DND-41 (cell line): ENCODE data around the gene ATG13.

ENCODE experiments used
- ATAC-seq: fragments of 200-7000 bp; cut with Tn5 transposase; 3 replicates; pipeline ENCODE4 v1.9.1; 2021; ENCODE audit warnings: low read depth; ENCODE audit not compliant: insufficient read depth
- DNase-seq: peaks from one replicate; pipeline ENCODE4 v3.0.0-alpha.2; 2020
- H2AFZ ChIP-seq: 2 replicates; pipeline ENCODE4 v1.6.0; 2012; ENCODE audit warnings: low read depth, low read length
- H3K27ac ChIP-seq: 2 replicates; pipeline ENCODE4 v1.5.1; 2012; ENCODE audit warnings: low read length, inconsistent platforms
- H3K27me3 ChIP-seq: fragments of 200-600 bp; sonication (generic); 2 replicates; pipeline ENCODE4 v1.6.0; 2012; ENCODE audit warnings: low read length, mild to moderate bottlenecking, inconsistent platforms; ENCODE audit not compliant: insufficient read depth, poor library complexity
- H3K36me3 ChIP-seq: 2 replicates; pipeline ENCODE4 v1.5.1; 2012; ENCODE audit warnings: low read length, inconsistent platforms; ENCODE audit not compliant: insufficient read depth
- H3K4me1 ChIP-seq: 2 replicates; pipeline ENCODE4 v1.5.1; 2012; ENCODE audit warnings: mild to moderate bottlenecking, low read length; ENCODE audit not compliant: insufficient read depth
- H3K4me2 ChIP-seq: 2 replicates; pipeline ENCODE4 v1.6.0; 2012; ENCODE audit warnings: mild to moderate bottlenecking, moderate library complexity, low read length, inconsistent platforms; ENCODE audit not compliant: insufficient read depth
- H3K4me3 ChIP-seq, 2 experiments: fragments of 200-600 bp in 1 of 2; shearing (Covaris generic) in 1 of 2; 2 replicates each; pipeline ENCODE4 v1.5.1; 2012 to 2016; ENCODE audit warnings: inconsistent platforms in 2 of 2, low read length in 2 of 2, mild to moderate bottlenecking in 2 of 2, low read depth in 1 of 2, moderate library complexity in 1 of 2
- H3K79me2 ChIP-seq: 2 replicates; pipeline ENCODE4 v1.6.0; 2012; ENCODE audit warnings: low read length, inconsistent platforms; ENCODE audit not compliant: insufficient read depth
- H3K9ac ChIP-seq: 2 replicates; pipeline ENCODE4 v1.6.0; 2012; ENCODE audit warnings: low read depth, mild to moderate bottlenecking, inconsistent platforms, low read length, moderate library complexity
- H3K9me3 ChIP-seq: 2 replicates; pipeline ENCODE4 v1.5.1; 2012; ENCODE audit warnings: low read length, moderate library complexity, mild to moderate bottlenecking, inconsistent platforms; ENCODE audit not compliant: insufficient read depth, severe bottlenecking
- H4K20me1 ChIP-seq: 2 replicates; pipeline ENCODE4 v1.6.0; 2012; ENCODE audit warnings: low read length; ENCODE audit not compliant: insufficient read depth
- CTCF ChIP-seq: IDR thresholded peaks from 2 replicates; pipeline ENCODE4 v1.5.1; 2012; ENCODE audit warnings: borderline replicate concordance, low read length, moderate library complexity, mild to moderate bottlenecking; ENCODE audit not compliant: poor library complexity, severe bottlenecking; ENCODE audit errors: extremely low read depth
- EZH2 ChIP-seq: IDR thresholded peaks from 3 replicates; pipeline ENCODE4 v1.6.1; 2012; ENCODE audit warnings: borderline replicate concordance, low read depth, mild to moderate bottlenecking, moderate library complexity, low read length, inconsistent platforms; ENCODE audit not compliant: severe bottlenecking

The ATG13 gene

GRCh38 chr11:46672381-46672839, 55.1 kb downstream of the ATG13 start:
- H3K4me2 ChIP-seq: no peak overlapping the region
- no peaks in the 10 kb centered on the region for H3K79me2 ChIP-seq
- H3K36me3 ChIP-seq: peaks cover 76% of the 10 kb centered on the region
- peaks cover 24% of the 10 kb centered on the region for H4K20me1 ChIP-seq
- TF ChIP-seq CTCF (no peak), EZH2 (no peak)
- no peak overlapping the region for H2AFZ ChIP-seq
- ATAC-seq: no peak
- no peak overlapping the region for H3K9ac ChIP-seq
- H3K4me3 ChIP-seq: no peak overlapping the region
- no peaks in the 10 kb centered on the region for H3K27me3 ChIP-seq
- H3K9me3 ChIP-seq: no peaks in the 10 kb centered on the region
- peak overlapping the region; percentile 67 for H3K27ac ChIP-seq
- no peak for DNase-seq
- H3K4me1 ChIP-seq: peaks cover 49% of the 10 kb centered on the region

GRCh38 chr11:46673713-46674462, 56.5 kb downstream of the ATG13 start:
- Histone ChIP-seq H3K9ac (no peak overlapping the region), H3K27ac (no peak overlapping the region; the same call in 1 of the 2 replicates), H3K4me3 (no peak overlapping the region), H3K4me1 (peaks cover 37% of the 10 kb centered on the region), H3K9me3 (no peaks in the 10 kb centered on the region), H3K36me3 (peaks cover 72% of the 10 kb centered on the region), H3K4me2 (no peak overlapping the region), H2AFZ (no peak overlapping the region), H3K79me2 (no peaks in the 10 kb centered on the region), H4K20me1 (peaks cover 24% of the 10 kb centered on the region), H3K27me3 (no peaks in the 10 kb centered on the region)
- DNase-seq (no peak), ATAC-seq (no peak)
- TF ChIP-seq EZH2 (no peak), CTCF (no peak)

- Histone ChIP-seq H3K4me1 (peaks cover 29% of the 10 kb centered on the region), H3K36me3 (peaks cover 72% of the 10 kb centered on the region), H3K4me3 (no peak overlapping the region), H3K9ac (no peak overlapping the region), H4K20me1 (peaks cover 25% of the 10 kb centered on the region), H3K27me3 (no peaks in the 10 kb centered on the region), H3K4me2 (no peak overlapping the region), H3K79me2 (no peaks in the 10 kb centered on the region), H3K27ac (no peak overlapping the region), H3K9me3 (no peaks in the 10 kb centered on the region), H2AFZ (no peak overlapping the region)
- DNase-seq: peak; percentile 19
- no peak for ATAC-seq
- TF ChIP-seq EZH2 (no peak), CTCF (no peak)
Observed at GRCh38 chr11:46674463-46675287, 57.3 kb downstream of the ATG13 start.
